Activated T-helper 1 cell treated with anti-CD3 and anti-CD28 coated beads, Interleukin-12 subunit alpha, Interleukin-12 subunit beta, Interleukin-2, Interleukin-4 antibody, amounts not matched to agents 30 ng/mL and 10 ng/mL and 1 ng/mL, durations not matched to agents 14 hours and 24 hours and 36 hours (primary cell): Measurements from ENCODE around the gene ATP10B. TPM values are rescaled to one million over a fixed set of nuclear protein-coding genes. Genes with fewer than 3 reads are reported as not detected.

ENCODE experiments used
- DNase-seq: peaks from one replicate; pipeline ENCODE4 v3.0.0; 2021; ENCODE audit warnings: low spot score
- H3K27ac Mint-ChIP-seq: one replicate; pipeline ENCODE4 v1.8.0; 2021; ENCODE audit warnings: mild to moderate bottlenecking, mixed read lengths
- H3K27me3 Mint-ChIP-seq: one replicate; pipeline ENCODE4 v1.8.0; 2022; ENCODE audit warnings: mild to moderate bottlenecking, moderate library complexity, mixed read lengths; ENCODE audit not compliant: insufficient read depth
- H3K36me3 Mint-ChIP-seq: one replicate; pipeline ENCODE4 v1.8.0; 2021; ENCODE audit warnings: low read depth, mixed read lengths
- H3K4me1 Mint-ChIP-seq: one replicate; pipeline ENCODE4 v1.8.0; 2021; ENCODE audit warnings: low read depth, mixed read lengths
- H3K4me3 Mint-ChIP-seq: one replicate; pipeline ENCODE4 v1.8.0; 2021; ENCODE audit warnings: mild to moderate bottlenecking, moderate library complexity, mixed read lengths
- H3K9me3 Mint-ChIP-seq: one replicate; pipeline ENCODE4 v1.8.0; 2021; ENCODE audit warnings: mixed read lengths
- intact Hi-C: fragments of 100-400 bp; cut with micrococcal nuclease; formaldehyde crosslinking; loops from one replicate; pipeline ENCODE4 v1.15.1; 2024
- total RNA-seq: library from RNA; stranded (reverse); gene quantifications from 2 replicates; pipeline ENCODE4 v1.2.3, GENCODE V29; 2022

The ATP10B gene
- total RNA-seq, 1 donor from 2014 or later = not detected

DNA sequence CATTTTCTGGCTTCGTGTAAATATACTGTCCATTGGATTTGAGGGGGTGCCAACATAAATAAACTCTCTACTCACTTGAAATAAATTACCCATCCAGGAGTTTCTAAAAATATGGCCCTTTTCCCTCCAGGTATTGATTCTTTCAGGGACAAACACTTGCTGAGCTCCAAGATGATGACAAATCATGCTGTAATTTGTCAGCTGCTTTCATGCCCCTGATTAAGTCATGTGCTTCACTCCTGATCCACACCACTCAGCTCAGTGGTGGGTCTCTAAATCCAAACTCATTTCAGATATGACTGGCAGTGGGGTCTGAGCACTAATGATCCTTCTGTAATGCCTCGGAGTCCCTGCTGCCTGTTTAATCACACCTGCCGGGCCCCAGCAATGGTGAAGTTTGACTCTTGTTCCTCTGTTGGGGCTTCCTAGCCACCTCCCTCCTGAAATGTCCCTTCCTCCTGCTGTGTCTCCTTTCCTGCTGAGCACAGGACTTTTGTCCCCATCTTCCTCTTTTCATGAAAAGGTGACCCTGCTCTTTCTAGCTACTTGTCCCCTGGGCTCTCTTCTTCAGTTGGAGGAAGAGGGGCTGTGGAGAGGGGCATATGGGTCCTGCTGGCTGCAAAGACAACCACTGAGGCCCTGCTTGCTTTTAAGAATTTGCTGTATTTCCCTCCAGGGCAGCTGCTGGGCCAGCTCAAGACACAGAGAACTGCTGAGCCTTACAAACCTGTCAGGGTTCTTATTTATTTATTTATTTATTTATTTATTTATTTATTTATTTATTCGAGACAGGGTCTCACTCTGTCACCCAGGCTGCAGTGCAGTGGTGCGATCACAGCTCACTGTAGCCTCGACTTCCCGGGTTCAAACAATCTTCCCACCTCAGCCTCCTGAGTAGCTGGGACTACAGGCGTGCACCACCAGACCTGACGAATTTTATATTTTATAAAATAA, 200.0 kb downstream of the ATP10B start:
- H3K27ac Mint-ChIP-seq = no peak overlapping the region
- DNase-seq = no peak
- H3K4me3 Mint-ChIP-seq = no peak overlapping the region
- H3K27me3 Mint-ChIP-seq = no peaks in the 10 kb centered on the region
- peaks cover 3% of the 10 kb centered on the region for H3K9me3 Mint-ChIP-seq
- peaks cover 4% of the 10 kb centered on the region for H3K4me1 Mint-ChIP-seq
- H3K36me3 Mint-ChIP-seq = no peaks in the 10 kb centered on the region
- intact Hi-C loops = no loop called here

DNA sequence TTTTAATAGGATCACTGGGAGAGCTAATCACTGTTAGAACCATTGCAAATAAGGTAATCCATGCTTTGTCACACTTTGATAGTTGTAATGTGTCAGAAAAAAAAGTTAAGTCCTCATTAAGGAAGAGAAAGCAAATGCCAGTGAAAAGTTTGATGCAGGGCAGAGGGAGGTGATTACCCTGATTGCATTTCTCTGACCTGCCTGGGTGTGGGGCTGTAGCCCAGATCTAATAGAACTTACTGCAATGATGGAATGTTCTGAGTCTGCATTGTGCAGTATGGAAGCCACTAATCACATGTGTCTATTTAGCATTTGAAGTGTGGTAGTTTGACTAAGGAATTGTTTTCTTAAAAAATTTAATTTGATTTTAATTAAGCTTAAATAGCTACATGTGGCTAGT, 202.7 kb downstream of the ATP10B start:
- no peaks in the 10 kb centered on the region for H3K27me3 Mint-ChIP-seq
- no peak for DNase-seq
- H3K9me3 Mint-ChIP-seq = no peaks in the 10 kb centered on the region
- no peak overlapping the region for H3K4me3 Mint-ChIP-seq
- intact Hi-C loops = no loop called here
- no peaks in the 10 kb centered on the region for H3K4me1 Mint-ChIP-seq
- H3K27ac Mint-ChIP-seq = no peak overlapping the region
- H3K36me3 Mint-ChIP-seq = no peaks in the 10 kb centered on the region

DNA sequence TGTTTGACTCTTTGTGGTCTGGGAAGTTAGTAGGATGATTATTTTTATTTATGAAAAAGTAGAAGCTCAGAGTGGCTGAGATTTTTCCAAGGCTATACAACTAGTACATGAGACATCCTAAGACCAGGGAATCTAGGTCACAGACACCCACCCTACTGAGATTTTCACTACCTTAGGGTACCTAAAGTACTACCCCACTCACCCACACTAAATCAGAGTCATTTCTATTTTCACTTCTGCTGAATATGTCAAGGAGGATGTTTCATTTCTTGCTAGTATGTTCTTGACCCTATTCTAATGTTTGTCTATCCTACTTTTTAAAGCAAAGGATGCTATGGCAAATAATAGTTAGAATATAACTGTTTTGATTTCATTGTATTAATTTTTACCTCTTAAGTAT, 206.0 kb downstream of the ATP10B start:
- DNase-seq = no peak
- no peaks in the 10 kb centered on the region for H3K9me3 Mint-ChIP-seq
- no peaks in the 10 kb centered on the region for H3K36me3 Mint-ChIP-seq
- H3K4me3 Mint-ChIP-seq = no peak overlapping the region
- H3K27ac Mint-ChIP-seq = no peak overlapping the region
- no peaks in the 10 kb centered on the region for H3K27me3 Mint-ChIP-seq
- intact Hi-C loops = no loop called here
- no peaks in the 10 kb centered on the region for H3K4me1 Mint-ChIP-seq

GRCh38 chr5:160643616-160644240, 208.3 kb downstream of the ATP10B start:
- intact Hi-C loops = no loop called here
- Mint-ChIP-seq H3K27me3 (no peaks in the 10 kb centered on the region), H3K27ac (no peak overlapping the region), H3K36me3 (no peaks in the 10 kb centered on the region), H3K4me3 (no peak overlapping the region), H3K9me3 (no peaks in the 10 kb centered on the region), H3K4me1 (no peaks in the 10 kb centered on the region)
- DNase-seq = no peak

DNA sequence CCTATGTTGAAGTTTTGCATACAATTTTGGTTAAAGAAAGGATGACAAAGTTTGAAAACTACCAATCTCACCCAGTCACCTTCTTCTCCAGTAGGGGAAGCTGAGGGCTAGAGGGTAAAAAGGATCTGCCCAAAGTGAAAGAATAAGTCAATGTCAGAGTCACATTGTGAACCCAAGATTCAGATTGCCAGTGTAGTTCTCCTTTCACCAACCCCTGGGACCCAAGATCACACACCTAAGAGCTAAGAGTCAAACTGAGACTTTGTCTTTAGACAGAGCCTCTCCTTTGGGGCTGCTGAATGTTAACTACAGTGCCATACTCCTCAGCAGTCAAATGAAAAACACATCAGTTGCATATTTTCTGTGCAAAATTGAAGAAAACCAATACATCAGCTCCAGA, 210.6 kb downstream of the ATP10B start:
- no peak for DNase-seq
- Mint-ChIP-seq H3K36me3 (no peaks in the 10 kb centered on the region), H3K27ac (no peak overlapping the region), H3K9me3 (no peaks in the 10 kb centered on the region), H3K27me3 (no peaks in the 10 kb centered on the region), H3K4me3 (no peak overlapping the region), H3K4me1 (no peaks in the 10 kb centered on the region)
- intact Hi-C loops = no loop called here

DNA sequence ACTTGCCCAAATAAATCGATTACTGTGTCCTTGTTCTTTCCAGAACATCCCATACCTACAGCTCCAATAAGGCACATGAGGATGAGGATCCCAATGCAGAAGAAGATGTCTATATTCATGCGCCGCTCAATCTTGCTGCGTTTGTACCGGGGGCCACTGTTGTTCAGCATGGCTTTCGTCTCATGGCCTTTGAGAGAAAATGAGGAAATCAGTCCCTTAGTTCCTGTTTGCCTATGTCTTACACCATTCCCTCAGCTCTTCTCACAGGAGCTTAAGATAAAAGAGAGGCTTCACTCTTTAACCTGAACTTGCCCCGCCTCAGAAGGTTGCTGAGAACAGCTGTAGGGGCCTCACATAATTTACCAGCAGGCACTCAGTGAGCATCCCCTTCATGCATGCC, 211.6 kb downstream of the ATP10B start:
- intact Hi-C loops = no loop called here
- Mint-ChIP-seq H3K4me3 (no peak overlapping the region), H3K27ac (no peak overlapping the region), H3K36me3 (no peaks in the 10 kb centered on the region), H3K4me1 (no peaks in the 10 kb centered on the region), H3K27me3 (no peaks in the 10 kb centered on the region), H3K9me3 (no peaks in the 10 kb centered on the region)
- DNase-seq = no peak

DNA sequence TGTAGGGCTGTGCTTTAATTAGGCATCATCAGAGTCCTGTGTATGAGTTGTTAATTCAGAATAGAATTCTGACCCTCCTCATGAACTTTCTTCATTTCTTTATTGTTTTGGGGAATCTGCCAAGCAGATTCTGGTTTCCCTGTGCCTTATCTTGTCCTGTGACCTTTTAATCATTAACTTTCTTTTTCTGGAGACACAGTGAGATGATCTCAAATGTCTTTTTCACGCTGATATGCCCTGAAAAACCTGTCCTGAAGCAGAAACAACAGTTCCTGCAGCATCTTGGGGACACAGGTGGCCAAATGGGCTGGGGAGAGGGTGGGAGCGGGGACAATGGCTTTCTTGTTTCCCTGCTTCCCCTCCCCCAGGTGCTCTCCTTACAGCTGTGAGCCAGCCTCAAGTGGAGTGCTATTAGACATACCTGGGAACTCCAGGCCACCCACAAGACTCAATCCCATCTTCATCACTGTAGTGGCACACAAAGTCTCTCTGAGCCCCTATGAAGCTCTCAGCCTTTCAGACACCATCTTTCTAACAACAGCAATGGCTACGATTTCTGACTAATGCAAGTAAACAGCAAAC, 213.8 kb downstream of the ATP10B start:
- no peak overlapping the region for H3K27ac Mint-ChIP-seq
- no peaks in the 10 kb centered on the region for H3K4me1 Mint-ChIP-seq
- intact Hi-C loops = no loop called here
- no peaks in the 10 kb centered on the region for H3K36me3 Mint-ChIP-seq
- no peaks in the 10 kb centered on the region for H3K9me3 Mint-ChIP-seq
- DNase-seq = no peak
- no peaks in the 10 kb centered on the region for H3K27me3 Mint-ChIP-seq
- H3K4me3 Mint-ChIP-seq = no peak overlapping the region

- no peaks in the 10 kb centered on the region for H3K4me1 Mint-ChIP-seq
- H3K27me3 Mint-ChIP-seq = peaks cover 2% of the 10 kb centered on the region
- DNase-seq = no peak
- intact Hi-C loops = no loop called here
- no peak overlapping the region for H3K4me3 Mint-ChIP-seq
- no peaks in the 10 kb centered on the region for H3K36me3 Mint-ChIP-seq
- no peak overlapping the region for H3K27ac Mint-ChIP-seq
- H3K9me3 Mint-ChIP-seq = no peaks in the 10 kb centered on the region
These were observed 214.5 kb downstream of the ATP10B start for GRCh38 chr5:160637357-160638090.

DNA sequence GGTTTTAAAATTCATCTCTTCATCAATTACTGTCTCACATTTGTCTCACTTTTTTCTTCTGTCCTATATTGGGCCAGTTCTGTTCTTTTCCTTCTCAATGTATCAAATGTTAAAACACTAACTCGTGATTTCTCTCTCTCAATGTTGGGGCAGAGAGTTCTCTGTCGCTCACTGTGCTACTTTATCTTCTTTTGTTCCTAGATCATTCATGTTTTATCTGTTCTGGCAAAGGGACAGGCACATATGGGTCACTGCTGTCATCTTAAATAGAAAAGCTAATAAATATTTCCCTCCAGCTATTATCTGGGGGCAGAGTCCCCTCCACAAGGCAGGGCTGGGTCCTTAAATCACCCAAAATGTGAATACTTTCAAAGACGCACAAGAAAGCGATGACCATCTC, 216.3 kb downstream of the ATP10B start:
- Mint-ChIP-seq H3K36me3 (no peaks in the 10 kb centered on the region), H3K4me1 (no peaks in the 10 kb centered on the region), H3K27ac (no peak overlapping the region), H3K9me3 (no peaks in the 10 kb centered on the region), H3K27me3 (peaks cover 2% of the 10 kb centered on the region), H3K4me3 (no peak overlapping the region)
- intact Hi-C loops = no loop called here
- DNase-seq = no peak

- Mint-ChIP-seq H3K4me1 (no peaks in the 10 kb centered on the region), H3K36me3 (no peaks in the 10 kb centered on the region), H3K27me3 (peaks cover 2% of the 10 kb centered on the region), H3K9me3 (no peaks in the 10 kb centered on the region), H3K27ac (no peak overlapping the region), H3K4me3 (no peak overlapping the region)
- no peak for DNase-seq
- intact Hi-C loops = no loop called here
These were observed 217.0 kb downstream of the ATP10B start for GRCh38 chr5:160635046-160635445.

DNA sequence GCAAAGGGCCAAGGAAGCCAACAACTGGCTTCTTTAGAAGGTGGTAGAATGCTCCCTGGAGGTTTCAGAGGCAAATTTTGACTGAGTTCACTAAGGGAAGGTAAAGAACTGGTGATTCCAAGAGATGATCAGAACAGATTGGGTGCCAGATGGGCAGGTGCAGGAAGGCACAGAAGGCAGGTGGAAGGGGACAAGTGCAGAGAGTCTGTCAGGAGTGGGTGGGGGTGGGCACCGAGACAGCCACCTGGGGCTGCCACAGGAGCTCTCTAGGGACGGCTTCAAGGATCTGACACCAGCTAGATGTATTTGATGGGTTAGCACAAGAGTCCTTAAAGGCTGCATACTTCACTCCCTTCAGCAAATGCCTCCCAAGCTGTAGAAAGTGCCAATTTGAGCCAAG, 223.0 kb downstream of the ATP10B start:
- DNase-seq = no peak
- H3K4me1 Mint-ChIP-seq = no peaks in the 10 kb centered on the region
- intact Hi-C loops = no loop called here
- H3K27ac Mint-ChIP-seq = no peak overlapping the region
- H3K27me3 Mint-ChIP-seq = peaks cover 13% of the 10 kb centered on the region
- no peaks in the 10 kb centered on the region for H3K9me3 Mint-ChIP-seq
- H3K36me3 Mint-ChIP-seq = no peaks in the 10 kb centered on the region
- H3K4me3 Mint-ChIP-seq = no peak overlapping the region

DNA sequence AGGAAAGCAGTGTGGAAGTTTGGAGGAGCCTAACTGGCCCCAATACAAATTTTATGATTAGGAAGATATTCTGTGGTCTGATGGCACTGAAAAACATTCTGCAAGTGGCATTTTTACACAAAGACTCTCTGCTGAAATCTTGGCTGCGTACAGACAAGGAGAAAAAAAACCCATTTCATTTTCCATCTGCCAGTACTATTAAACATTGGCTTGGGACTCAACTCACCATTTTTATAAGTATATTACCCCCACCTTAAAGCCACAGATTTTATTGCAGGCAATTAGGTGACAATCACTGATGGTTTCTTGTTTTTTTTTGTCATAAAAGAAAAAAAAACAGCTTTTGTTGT, 223.4 kb downstream of the ATP10B start:
- no peaks in the 10 kb centered on the region for H3K4me1 Mint-ChIP-seq
- no peak overlapping the region for H3K27ac Mint-ChIP-seq
- DNase-seq = no peak
- H3K27me3 Mint-ChIP-seq = peaks cover 15% of the 10 kb centered on the region
- H3K4me3 Mint-ChIP-seq = no peak overlapping the region
- no peaks in the 10 kb centered on the region for H3K9me3 Mint-ChIP-seq
- intact Hi-C loops = no loop called here
- no peaks in the 10 kb centered on the region for H3K36me3 Mint-ChIP-seq
